Spleen (tissue), 11 donors: Measurements from ENCODE around the gene ARHGEF1. TPM values are rescaled to one million over a fixed set of nuclear protein-coding genes. Genes with fewer than 3 reads are reported as not detected.

ENCODE experiments used
- DNase-seq: peaks from one replicate; pipeline ENCODE4 v3.0.0-alpha.2; 2020
- H3K27ac ChIP-seq, 8 donors: fragments of 200-600 bp; sonication (generic) in 7 of 8; 1 replicate in 4 of 8; 2 replicates in 4 of 8; pipeline versions ENCODE4 v1.5.0 to v1.8.0; 2016 to 2021; ENCODE audit warnings: inconsistent platforms in 4 of 8, mild to moderate bottlenecking in 4 of 8, moderate library complexity in 1 of 8
- H3K27me3 ChIP-seq, 7 donors: fragments of 200-600 bp; sonication (generic) in 6 of 7; replicated peaks in 1 of 7; 1 replicate in 4 of 7; 2 replicates in 3 of 7; pipeline versions ENCODE4 v1.5.0 to v1.8.0; 2016 to 2021; ENCODE audit warnings: inconsistent platforms in 3 of 7, mild to moderate bottlenecking in 1 of 7
- H3K36me3 ChIP-seq, 6 donors: fragments of 200-600 bp; sonication (generic) in 5 of 6; 1 replicate in 4 of 6; 2 replicates in 2 of 6; pipeline versions ENCODE4 v1.5.0 to v1.8.0; 2016 to 2021; ENCODE audit warnings: inconsistent platforms in 2 of 6
- H3K4me1 ChIP-seq, 6 donors: fragments of 200-600 bp; sonication (generic) in 5 of 6; 1 replicate in 3 of 6; 2 replicates in 3 of 6; pipeline versions ENCODE4 v1.5.0 to v1.8.0; 2016 to 2021; ENCODE audit warnings: inconsistent platforms in 3 of 6
- H3K4me3 ChIP-seq, 8 donors: fragments of 200-600 bp; sonication (generic) in 7 of 8; 1 replicate in 4 of 8; 2 replicates in 4 of 8; pipeline versions ENCODE4 v1.5.0 to v1.8.0; 2016 to 2021; ENCODE audit warnings: inconsistent platforms in 4 of 8, mild to moderate bottlenecking in 4 of 8, moderate library complexity in 2 of 8
- H3K9me3 ChIP-seq, 8 donors: fragments of 200-600 bp; sonication (generic) in 7 of 8; 1 replicate in 4 of 8; 2 replicates in 4 of 8; pipeline versions ENCODE4 v1.5.0 to v1.8.0; 2016 to 2021; ENCODE audit warnings: inconsistent platforms in 4 of 8
- POLR2A ChIP-seq, 3 donors: fragments of 450-650 bp; IDR thresholded peaks; one replicate each; pipeline ENCODE4 v1.5.1; 2017; ENCODE audit warnings: antibody characterized with exemption in 3 of 3, mild to moderate bottlenecking in 1 of 3
- POLR2AphosphoS5 ChIP-seq, 3 donors: sonication (generic); formaldehyde crosslinking; IDR thresholded peaks; one replicate each; pipeline ENCODE4 v1.5.1; 2017; ENCODE audit warnings: antibody characterized with exemption in 3 of 3
- WGBS, 5 donors: extraction: QIAGEN DNeasy Blood & Tissue Kit in 3 of 5; methylation state at CpG; one replicate each; pipeline versions ENCODE4 v1.1.5 to v1.1.7; 2013 to 2018; 5-methylcytosine and 5-hydroxymethylcytosine counted together
- intact Hi-C: fragments of 100-400 bp; cut with DNase I; formaldehyde crosslinking; loops from one replicate; pipeline ENCODE4 v1.15.0; 2023; ENCODE audit warnings: low total_unique reads
- polyA plus RNA-seq, 3 donors: library from polyadenylated mRNA; stranded (reverse); fragments of 200-250 nt; gene quantifications; one replicate each; pipeline ENCODE4 v1.2.1, GENCODE V29; 2013
- total RNA-seq, 7 donors: library from RNA; depleted of rRNA in 3 of 7; stranded (reverse); fragments of >200 nt in 3 of 7; fragmentation: NEBNext Ultra II Directional in 4 of 7; extraction: Animal tissue kit (Norgen Biotek cat#: 25700) in 4 of 7; gene quantifications; one replicate each; pipeline versions ENCODE4 v1.1.0 to v1.2.1, GENCODE V29; 2016 to 2021
- TF ChIP-seq, protein P1 (sequence below), 11 experiments: fragments of 200-600 bp in 7 of 11; fragments of 450-650 bp in 4 of 11; sonication (generic) in 4 of 11; IDR thresholded peaks in 8 of 11; conservative IDR thresholded peaks in 3 of 11; 1 replicate in 7 of 11; 2 replicates in 4 of 11; pipeline versions ENCODE4 v1.4.0 to v1.8.0; 2016 to 2021; ENCODE audit warnings: antibody characterized with exemption in 11 of 11, inconsistent platforms in 4 of 11, mild to moderate bottlenecking in 1 of 11
- donor health status: healthy with polysubstance abuse.
- donor health status: DM: no; HTN: no; CAD: no; lungs with moderate emphysema.
- donor health status: DM: no; HTN: no; CAD: no.
- donor health status: Bipolar disorder and iron deficiency.
- donor health status: healthy.
- donor health status: DM: no; HTN: no; CAD: no.
- donor health status: DM: yes; HTN: yes; CAD: no.

ARHGEF1 gene
- total and polyA plus RNA-seq, 10 donors = 238 to 543 (median 383) TPM

DNA sequence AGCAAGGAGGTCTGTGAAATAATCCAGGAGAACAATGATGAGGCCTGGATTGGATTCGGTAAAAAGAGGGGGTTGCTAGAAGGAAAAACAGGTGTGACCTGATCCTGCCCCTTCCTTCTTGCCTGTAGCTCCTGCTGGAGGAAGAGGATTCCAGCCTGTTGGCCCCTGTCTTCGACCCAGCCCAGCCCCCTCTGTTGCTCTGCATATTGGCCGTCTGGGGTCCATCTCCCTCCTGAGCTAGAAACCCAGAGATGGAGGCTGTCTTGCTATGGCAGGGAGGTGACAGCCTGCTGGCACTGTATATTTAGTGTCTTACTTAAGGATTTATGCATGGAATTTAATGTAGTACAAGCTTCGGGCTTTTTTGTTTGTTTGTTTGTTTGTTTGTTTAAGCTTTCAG lies 31.5 kb upstream of the ARHGEF1 start:
- no peaks in the 10 kb centered on the region for H3K36me3 ChIP-seq
- no peaks in the 10 kb centered on the region for H3K9me3 ChIP-seq
- H3K27me3 ChIP-seq = peaks cover 0 to 7% (median 0%) of the 10 kb centered on the region in 7 donors
- H3K27ac ChIP-seq = no peak overlapping the region
- DNase-seq = no peak
- no peaks in the 10 kb centered on the region for H3K4me1 ChIP-seq
- intact Hi-C loops = no loop called here
- WGBS, 5 donors = 49 to 68% (median 56%) methylated on average over 4 of the region's 4 CpGs
- H3K4me3 ChIP-seq = no peak overlapping the region
- TF ChIP-seq, protein P1, sequence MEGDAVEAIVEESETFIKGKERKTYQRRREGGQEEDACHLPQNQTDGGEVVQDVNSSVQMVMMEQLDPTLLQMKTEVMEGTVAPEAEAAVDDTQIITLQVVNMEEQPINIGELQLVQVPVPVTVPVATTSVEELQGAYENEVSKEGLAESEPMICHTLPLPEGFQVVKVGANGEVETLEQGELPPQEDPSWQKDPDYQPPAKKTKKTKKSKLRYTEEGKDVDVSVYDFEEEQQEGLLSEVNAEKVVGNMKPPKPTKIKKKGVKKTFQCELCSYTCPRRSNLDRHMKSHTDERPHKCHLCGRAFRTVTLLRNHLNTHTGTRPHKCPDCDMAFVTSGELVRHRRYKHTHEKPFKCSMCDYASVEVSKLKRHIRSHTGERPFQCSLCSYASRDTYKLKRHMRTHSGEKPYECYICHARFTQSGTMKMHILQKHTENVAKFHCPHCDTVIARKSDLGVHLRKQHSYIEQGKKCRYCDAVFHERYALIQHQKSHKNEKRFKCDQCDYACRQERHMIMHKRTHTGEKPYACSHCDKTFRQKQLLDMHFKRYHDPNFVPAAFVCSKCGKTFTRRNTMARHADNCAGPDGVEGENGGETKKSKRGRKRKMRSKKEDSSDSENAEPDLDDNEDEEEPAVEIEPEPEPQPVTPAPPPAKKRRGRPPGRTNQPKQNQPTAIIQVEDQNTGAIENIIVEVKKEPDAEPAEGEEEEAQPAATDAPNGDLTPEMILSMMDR (IDR thresholded peaks at IDR 0.05 in 8 of 11, conservative IDR thresholded peaks at IDR 0.05 in 3 of 11) = no peak
- no peak for TF ChIP-seq POLR2AphosphoS5 (IDR thresholded peaks at IDR 0.05)
- no peak for TF ChIP-seq POLR2A (IDR thresholded peaks at IDR 0.05)

DNA sequence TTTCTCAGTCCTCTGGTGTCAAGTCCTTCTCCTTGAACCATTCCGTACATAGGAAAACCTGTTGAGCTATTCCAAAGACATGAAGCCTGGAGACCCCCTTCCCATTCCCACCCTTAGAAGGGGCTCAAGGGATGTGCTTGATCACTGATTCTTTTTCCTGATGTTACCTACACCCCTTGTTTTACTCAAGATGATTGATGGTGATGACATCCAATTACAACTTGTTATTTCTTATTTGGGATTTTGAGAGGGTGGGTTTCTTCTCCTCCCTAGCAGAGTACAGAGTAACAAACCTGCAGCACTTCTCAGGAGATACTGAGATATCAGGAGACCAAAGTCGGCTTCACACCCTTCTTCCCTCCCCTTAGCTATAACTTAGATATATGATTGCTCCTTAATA lies 29.6 kb upstream of the ARHGEF1 start:
- intact Hi-C loops = no loop called here
- Histone ChIP-seq H3K36me3 (no peaks in the 10 kb centered on the region), H3K4me3 (no peak overlapping the region), H3K27ac (no peak overlapping the region), H3K4me1 (no peaks in the 10 kb centered on the region), H3K27me3 (peaks cover 0 to 3% (median 0%) of the 10 kb centered on the region in 7 donors), H3K9me3 (no peaks in the 10 kb centered on the region)
- TF ChIP-seq POLR2AphosphoS5 (IDR thresholded peaks at IDR 0.05) = no peak
- no peak for TF ChIP-seq POLR2A (IDR thresholded peaks at IDR 0.05)
- TF ChIP-seq, protein P1 (IDR thresholded peaks at IDR 0.05 in 8 of 11, conservative IDR thresholded peaks at IDR 0.05 in 3 of 11) = no peak
- 45 to 90% (median 71%) methylated on average over 2 of the region's 2 CpGs for WGBS, 5 donors
- no peak for DNase-seq

DNA sequence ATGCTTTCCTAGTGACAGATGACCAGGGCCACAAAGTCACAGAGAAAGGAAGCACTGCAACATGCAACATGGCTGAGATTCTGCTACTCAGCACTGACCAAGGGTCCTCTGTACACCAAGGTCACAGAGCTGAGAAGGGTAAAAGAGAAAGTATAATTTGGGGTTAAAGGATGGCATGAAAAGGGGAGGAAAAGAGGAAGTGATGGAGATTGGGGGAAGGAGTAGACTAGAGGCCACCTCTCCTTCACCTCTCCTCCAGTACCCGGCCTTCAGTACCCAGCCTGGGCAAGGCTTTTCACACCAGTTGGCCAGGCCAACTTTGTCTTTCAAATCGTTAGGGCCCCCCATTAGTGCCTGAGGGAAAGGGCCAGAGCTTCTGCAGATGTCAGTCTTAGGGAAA lies 29.2 kb upstream of the ARHGEF1 start:
- H3K4me3 ChIP-seq = no peak overlapping the region
- no peaks in the 10 kb centered on the region for H3K36me3 ChIP-seq
- intact Hi-C loops = no loop called here
- peaks cover 0 to 3% (median 0%) of the 10 kb centered on the region in 7 donors for H3K27me3 ChIP-seq
- no peaks in the 10 kb centered on the region for H3K9me3 ChIP-seq
- no peak for TF ChIP-seq POLR2A (IDR thresholded peaks at IDR 0.05)
- no peak for TF ChIP-seq POLR2AphosphoS5 (IDR thresholded peaks at IDR 0.05)
- TF ChIP-seq, protein P1 (IDR thresholded peaks at IDR 0.05 in 8 of 11, conservative IDR thresholded peaks at IDR 0.05 in 3 of 11) = no peak
- H3K4me1 ChIP-seq = peaks cover 0 to 3% (median under 1%) of the 10 kb centered on the region in 6 donors
- no peak for DNase-seq
- WGBS, 5 donors = 42 to 53% (median 48%) methylated on average over 2 of the region's 2 CpGs
- no peak overlapping the region for H3K27ac ChIP-seq

DNA sequence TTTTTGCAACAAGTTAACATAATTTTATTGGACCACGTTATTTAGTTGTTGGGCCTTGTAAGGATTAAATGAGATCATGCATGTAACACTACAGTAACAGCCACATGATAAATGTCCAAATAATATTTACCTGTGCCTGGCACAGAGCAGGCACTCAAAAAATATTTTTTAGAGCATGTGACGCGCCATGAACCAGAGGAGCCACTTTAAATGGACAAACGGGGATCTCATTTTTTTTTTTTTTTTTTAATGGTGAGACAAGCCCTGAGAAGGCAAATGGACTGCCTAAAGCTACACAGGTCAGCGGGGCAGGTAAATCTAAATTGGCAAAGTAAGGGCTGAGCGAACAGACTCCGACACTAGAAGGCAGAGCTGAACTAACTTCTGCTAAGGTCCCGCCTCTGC lies 23.8 kb upstream of the ARHGEF1 start:
- DNase-seq = no peak
- WGBS, 5 donors = 2 to 4% (median 4%) methylated on average over 8 of the region's 8 CpGs

More for the DNA sequence above, 23.8 kb upstream of the ARHGEF1 start:
- Histone ChIP-seq H3K36me3 (peaks cover 4 to 35% (median 31%) of the 10 kb centered on the region in 6 donors), H3K27ac (peak overlapping the region; percentile 92 to 99 (median 96)), H3K4me3 (peak overlapping the region in 6 of 8 donors; percentile 58 to 99 (median 98)), H3K4me1 (peaks cover 31 to 50% (median 46%) of the 10 kb centered on the region in 6 donors), H3K9me3 (no peaks in the 10 kb centered on the region), H3K27me3 (no peaks in the 10 kb centered on the region)
- TF ChIP-seq POLR2AphosphoS5 (IDR thresholded peaks at IDR 0.05) (no peak), POLR2A (IDR thresholded peaks at IDR 0.05) (no peak)
- TF ChIP-seq, protein P1 (IDR thresholded peaks at IDR 0.05 in 8 of 11, conservative IDR thresholded peaks at IDR 0.05 in 3 of 11) = no peak
- intact Hi-C loops = no loop called here
